SK-N-MC (cell line): Measurements from ENCODE around the gene CLASP1.

Experiments
- EZH2 ChIP-seq: fragments of 200-600 bp; sonication (generic); IDR thresholded peaks from one replicate; pipeline ENCODE4 v1.6.1; 2017; ENCODE audit warnings: antibody characterized with exemption
- FOXP2 ChIP-seq: optimal IDR thresholded peaks from 2 replicates; pipeline ENCODE3; 2011; ENCODE audit warnings: mild to moderate bottlenecking, moderate library complexity; ENCODE audit not compliant: insufficient read depth; ENCODE audit errors: extremely low read length, control extremely low read depth
- POLR2AphosphoS5 ChIP-seq: IDR thresholded peaks from 2 replicates; pipeline ENCODE4 v1.6.1; 2012; ENCODE audit warnings: mild to moderate bottlenecking, low read depth, low read length, borderline replicate concordance

GRCh38 chr2:121545913-121546312, 103.3 kb downstream of the CLASP1 start:
- TF ChIP-seq POLR2AphosphoS5 = no peak
- TF ChIP-seq EZH2 = no peak
- TF ChIP-seq FOXP2 = no peak
